CD14-positive monocyte (primary cell): ENCODE results near the gene ZAR1L. TPM values are rescaled to one million over a fixed set of nuclear protein-coding genes. Genes with fewer than 3 reads are reported as not detected.
A peak's percentile ranks its signal among the peaks of the same experiment; 100 is the strongest.

ENCODE experiments used
- DNase-seq, 3 donors: peaks; one replicate each; pipeline ENCODE4 v3.0.0-alpha.2; 2011 to 2022
- H2AFZ ChIP-seq: 2 replicates; pipeline ENCODE4 v1.6.0; 2012; ENCODE audit warnings: mild to moderate bottlenecking, low read depth, low read length, inconsistent platforms; ENCODE audit not compliant: insufficient read depth, poor library complexity, severe bottlenecking
- H3K27ac ChIP-seq, 2 donors: 1 replicate in 1 of 2; 2 replicates in 1 of 2; pipeline ENCODE4 v1.5.1; 2012 to 2013; ENCODE audit warnings: low read length in 2 of 2, control low read depth in 1 of 2, inconsistent platforms in 1 of 2, low read depth in 1 of 2, mild to moderate bottlenecking in 1 of 2
- H3K27me3 ChIP-seq, 2 donors: one replicate each; pipeline versions ENCODE4 v1.6.0 to v1.6.1; 2011 to 2013; ENCODE audit warnings: low read length in 2 of 2; ENCODE audit not compliant: control insufficient read depth in 2 of 2, insufficient read depth in 2 of 2
- H3K36me3 ChIP-seq, 2 donors: replicated peaks in 1 of 2; 1 replicate in 1 of 2; 2 replicates in 1 of 2; pipeline versions ENCODE4 v1.5.1 to v1.6.1; 2012 to 2013; ENCODE audit warnings: low read length in 2 of 2, control low read depth in 1 of 2, inconsistent platforms in 1 of 2, mild to moderate bottlenecking in 1 of 2; ENCODE audit not compliant: insufficient read depth in 2 of 2, control insufficient read depth in 1 of 2
- H3K4me1 ChIP-seq, 2 donors: 1 replicate in 1 of 2; 2 replicates in 1 of 2; pipeline versions ENCODE4 v1.5.1 to v1.6.1; 2012 to 2013; ENCODE audit warnings: low read length in 2 of 2, control low read depth in 1 of 2, inconsistent platforms in 1 of 2, mild to moderate bottlenecking in 1 of 2, moderate library complexity in 1 of 2; ENCODE audit not compliant: insufficient read depth in 2 of 2, control insufficient read depth in 1 of 2
- H3K4me2 ChIP-seq: replicated peaks from 2 replicates; pipeline ENCODE3; 2012; ENCODE audit warnings: low read length, moderate library complexity, mild to moderate bottlenecking; ENCODE audit not compliant: poor library complexity, severe bottlenecking; ENCODE audit errors: extremely low read depth
- H3K4me3 ChIP-seq, 3 experiments: fragments of 200-600 bp in 1 of 3; sonication (generic) in 1 of 3; replicated peaks in 1 of 3; 1 replicate in 2 of 3; 2 replicates in 1 of 3; pipeline ENCODE4 v1.5.1; 2011 to 2013; ENCODE audit warnings: low read length in 3 of 3, mild to moderate bottlenecking in 3 of 3, control low read depth in 2 of 3, low read depth in 2 of 3, inconsistent platforms in 1 of 3, moderate library complexity in 1 of 3
- H3K79me2 ChIP-seq: 2 replicates; pipeline ENCODE4 v1.6.0; 2012; ENCODE audit warnings: mild to moderate bottlenecking, control low read depth, inconsistent platforms, low read length, moderate library complexity; ENCODE audit not compliant: insufficient read depth
- H3K9ac ChIP-seq: 2 replicates; pipeline ENCODE4 v1.6.0; 2017; ENCODE audit warnings: low read length, mild to moderate bottlenecking; ENCODE audit not compliant: insufficient read depth, poor library complexity, severe bottlenecking
- H3K9me3 ChIP-seq, 2 donors: replicated peaks in 1 of 2; 1 replicate in 1 of 2; 2 replicates in 1 of 2; pipeline versions ENCODE4 v1.5.1 to v1.6.1; 2012 to 2013; ENCODE audit warnings: low read length in 2 of 2, control low read depth in 1 of 2; ENCODE audit not compliant: control insufficient read depth in 1 of 2, insufficient read depth in 1 of 2
- H4K20me1 ChIP-seq: 2 replicates; pipeline ENCODE4 v1.6.0; 2012; ENCODE audit warnings: mild to moderate bottlenecking, low read length, control low read depth, moderate library complexity; ENCODE audit not compliant: insufficient read depth
- H3K27ac Mint-ChIP-seq, 7 donors: one replicate each; pipeline ENCODE4 v1.8.0; 2020; ENCODE audit warnings: mild to moderate bottlenecking in 7 of 7, mixed read lengths in 7 of 7, moderate library complexity in 6 of 7, inconsistent platforms in 2 of 7
- H3K27me3 Mint-ChIP-seq, 3 donors: one replicate each; pipeline ENCODE4 v1.8.0; 2021 to 2022; ENCODE audit warnings: low read depth in 3 of 3, mild to moderate bottlenecking in 3 of 3, mixed read lengths in 3 of 3, moderate library complexity in 3 of 3, inconsistent platforms in 1 of 3
- H3K36me3 Mint-ChIP-seq, 2 donors: one replicate each; pipeline ENCODE4 v1.8.0; 2020; ENCODE audit warnings: mixed read lengths in 2 of 2, inconsistent platforms in 1 of 2, mild to moderate bottlenecking in 1 of 2
- H3K4me1 Mint-ChIP-seq: one replicate; pipeline ENCODE4 v1.8.0; 2020; ENCODE audit warnings: mild to moderate bottlenecking, mixed read lengths
- H3K4me3 Mint-ChIP-seq, 2 donors: one replicate each; pipeline ENCODE4 v1.8.0; 2020; ENCODE audit warnings: mild to moderate bottlenecking in 2 of 2, mixed read lengths in 2 of 2, moderate library complexity in 1 of 2
- H3K9me3 Mint-ChIP-seq, 7 donors: one replicate each; pipeline ENCODE4 v1.8.0; 2020 to 2022; ENCODE audit warnings: mixed read lengths in 7 of 7, mild to moderate bottlenecking in 6 of 7, moderate library complexity in 6 of 7, inconsistent platforms in 2 of 7
- CTCF ChIP-seq: fragments of 200-600 bp; IDR thresholded peaks from one replicate; pipeline ENCODE4 v1.8.0; 2022; ENCODE audit warnings: antibody characterized with exemption, mild to moderate bottlenecking
- WGBS: methylation state at CpG from one replicate; pipeline ENCODE4 v1.1.5; 2013; ENCODE audit warnings: missing lambda C conversion rate; ENCODE audit not compliant: insufficient coverage; 5-methylcytosine and 5-hydroxymethylcytosine counted together
- intact Hi-C, 2 donors: fragments of 100-400 bp; cut with micrococcal nuclease; formaldehyde crosslinking; loops; one replicate each; pipeline versions ENCODE4 v1.15.0 to v1.15.1; 2023
- polyA plus RNA-seq, 3 donors: library from polyadenylated mRNA; depleted of rRNA in 1 of 3; unstranded in 2 of 3; stranded (reverse) in 1 of 3; fragments of 300-500 nt in 2 of 3; fragments of >200 nt in 1 of 3; fragmentation: Illumina TruSeq in 2 of 3; gene quantifications; 1 replicate in 2 of 3; 2 replicates in 1 of 3; pipeline ENCODE4 v1.2.3, GENCODE V29; 2012 to 2021

Gene ZAR1L
- polyA plus RNA-seq, 3 donors, result not detected

GRCh38 chr13:32282096-32282711 is 33.0 kb downstream of the ZAR1L start:
- no peak overlapping the region for H3K4me3 ChIP-seq
- no peak for DNase-seq
- no peak overlapping the region for H3K4me3 Mint-ChIP-seq
- H3K36me3 Mint-ChIP-seq, result peaks cover 71 to 89% of the 10 kb centered on the region in 2 donors
- H3K79me2 ChIP-seq, result no peaks in the 10 kb centered on the region
- no peak for TF ChIP-seq CTCF
- no peak overlapping the region for H3K27ac ChIP-seq
- H2AFZ ChIP-seq, result no peak overlapping the region
- H3K9me3 ChIP-seq, result no peaks in the 10 kb centered on the region
- intact Hi-C loops, result no loop called here
- no peak overlapping the region for H3K9ac ChIP-seq
- H3K36me3 ChIP-seq, result peaks cover 76 to 95% of the 10 kb centered on the region in 2 donors
- H3K9me3 Mint-ChIP-seq, result no peaks in the 10 kb centered on the region
- no peak overlapping the region for H3K27ac Mint-ChIP-seq
- H3K27me3 Mint-ChIP-seq, result no peaks in the 10 kb centered on the region
- no peaks in the 10 kb centered on the region for H4K20me1 ChIP-seq
- no peaks in the 10 kb centered on the region for H3K4me1 Mint-ChIP-seq
- no peaks in the 10 kb centered on the region for H3K27me3 ChIP-seq
- H3K4me1 ChIP-seq, result no peaks in the 10 kb centered on the region
- no CpG with 5 or more reads among the region's 2 CpGs for WGBS
- H3K4me2 ChIP-seq, result no peak overlapping the region

- no peaks in the 10 kb centered on the region for H3K9me3 Mint-ChIP-seq
- no peaks in the 10 kb centered on the region for H3K4me1 Mint-ChIP-seq
- H3K4me3 Mint-ChIP-seq, result no peak overlapping the region
- Histone ChIP-seq H3K9me3 (no peaks in the 10 kb centered on the region), H3K27me3 (no peaks in the 10 kb centered on the region), H3K79me2 (no peaks in the 10 kb centered on the region), H3K4me2 (no peak overlapping the region), H2AFZ (no peak overlapping the region), H3K4me3 (no peak overlapping the region), H3K27ac (no peak overlapping the region), H3K36me3 (peaks cover 87 to 100% of the 10 kb centered on the region in 2 donors), H4K20me1 (no peaks in the 10 kb centered on the region), H3K4me1 (no peaks in the 10 kb centered on the region), H3K9ac (no peak overlapping the region)
- no peaks in the 10 kb centered on the region for H3K27me3 Mint-ChIP-seq
- TF ChIP-seq CTCF, result no peak
- H3K36me3 Mint-ChIP-seq, result peaks cover 79 to 91% of the 10 kb centered on the region in 2 donors
- no peak for DNase-seq
- no CpG with 5 or more reads among the region's 1 CpG for WGBS
- intact Hi-C loops, result no loop called here
- H3K27ac Mint-ChIP-seq, result peak overlapping the region in 1 of 7 donors; percentile 31
Measured at GRCh38 chr13:32281096-32281495, 34.1 kb downstream of the ZAR1L start.
